Mesenchymal stem cell (in vitro differentiated cells and primary cell): Measurements from ENCODE around the gene BCS1L.

Experiments
- DNase-seq: peaks from one replicate; pipeline ENCODE4 v3.0.0-alpha.2; 2013
- H2AFZ ChIP-seq: one replicate; pipeline ENCODE4 v1.6.1; 2013; ENCODE audit warnings: low read depth, mild to moderate bottlenecking, control low read depth, inconsistent platforms, low read length, moderate library complexity
- H2AK5ac ChIP-seq: 2 replicates; pipeline ENCODE4 v1.6.1; 2013; ENCODE audit warnings: low read length, moderate library complexity, mild to moderate bottlenecking, inconsistent platforms; ENCODE audit not compliant: severe bottlenecking
- H2BK120ac ChIP-seq: one replicate; pipeline ENCODE4 v1.6.1; 2013; ENCODE audit warnings: low read depth, mild to moderate bottlenecking, inconsistent platforms, low read length, moderate library complexity
- H2BK12ac ChIP-seq, 2 experiments: one replicate each; pipeline ENCODE4 v1.6.1; 2013; ENCODE audit warnings: inconsistent platforms in 2 of 2, low read length in 2 of 2, mild to moderate bottlenecking in 2 of 2, moderate library complexity in 2 of 2, control low read depth in 1 of 2
- H2BK15ac ChIP-seq: one replicate; pipeline ENCODE4 v1.6.1; 2013; ENCODE audit warnings: mild to moderate bottlenecking, low read depth, inconsistent platforms; ENCODE audit not compliant: poor library complexity, severe bottlenecking
- H2BK5ac ChIP-seq: 2 replicates; pipeline ENCODE4 v1.6.1; 2013; ENCODE audit warnings: low read depth, mild to moderate bottlenecking, low read length, control low read depth, inconsistent platforms; ENCODE audit not compliant: poor library complexity, severe bottlenecking
- H3K14ac ChIP-seq, 2 experiments: one replicate each; pipeline ENCODE4 v1.6.1; 2013; ENCODE audit warnings: inconsistent platforms in 2 of 2, low read length in 2 of 2, control low read depth in 1 of 2, mild to moderate bottlenecking in 1 of 2, moderate library complexity in 1 of 2
- H3K18ac ChIP-seq, 2 experiments: one replicate each; pipeline ENCODE4 v1.6.1; 2013; ENCODE audit warnings: inconsistent platforms in 2 of 2, low read length in 2 of 2, control low read depth in 1 of 2, low read depth in 1 of 2, mild to moderate bottlenecking in 1 of 2
- H3K23ac ChIP-seq, 2 experiments: one replicate each; pipeline ENCODE4 v1.6.1; 2013; ENCODE audit warnings: inconsistent platforms in 2 of 2, low read length in 2 of 2, mild to moderate bottlenecking in 2 of 2, moderate library complexity in 2 of 2, control low read depth in 1 of 2
- H3K27ac ChIP-seq: 2 replicates; pipeline ENCODE4 v1.5.1; 2013; ENCODE audit warnings: mild to moderate bottlenecking, moderate library complexity, low read length, control low read depth, inconsistent platforms; ENCODE audit not compliant: poor library complexity, severe bottlenecking
- H3K27me3 ChIP-seq, 2 experiments: 2 replicates each; pipeline versions ENCODE4 v1.6.1 to v1.7.0; 2013; ENCODE audit warnings: low read length in 2 of 2, mild to moderate bottlenecking in 2 of 2, moderate library complexity in 2 of 2, control low read depth in 1 of 2, inconsistent platforms in 1 of 2; ENCODE audit not compliant: control insufficient read depth in 1 of 2, insufficient read depth in 1 of 2
- H3K36me3 ChIP-seq, 2 experiments: 2 replicates each; pipeline versions ENCODE4 v1.6.1 to v1.7.0; 2013; ENCODE audit warnings: low read length in 2 of 2, control low read depth in 1 of 2, inconsistent platforms in 1 of 2, low read depth in 1 of 2, mild to moderate bottlenecking in 1 of 2; ENCODE audit not compliant: insufficient read depth in 2 of 2, control insufficient read depth in 1 of 2
- H3K4ac ChIP-seq, 2 experiments: one replicate each; pipeline ENCODE4 v1.6.1; 2013; ENCODE audit warnings: inconsistent platforms in 2 of 2, low read length in 2 of 2, mild to moderate bottlenecking in 2 of 2, moderate library complexity in 2 of 2, control low read depth in 1 of 2, low read depth in 1 of 2
- H3K4me1 ChIP-seq: 2 replicates; pipeline ENCODE4 v1.6.1; 2013; ENCODE audit warnings: low read depth, low read length, control low read depth; ENCODE audit not compliant: control insufficient read depth, insufficient read depth
- H3K4me2 ChIP-seq: 2 replicates; pipeline ENCODE4 v1.6.1; 2013; ENCODE audit warnings: low read length, mild to moderate bottlenecking, inconsistent platforms; ENCODE audit not compliant: poor library complexity, severe bottlenecking
- H3K4me3 ChIP-seq, 2 experiments: 2 replicates each; pipeline versions ENCODE4 v1.5.1 to v1.7.0; 2013; ENCODE audit warnings: low read length in 2 of 2, mild to moderate bottlenecking in 2 of 2, control low read depth in 1 of 2, low read depth in 1 of 2; ENCODE audit not compliant: insufficient read depth in 1 of 2
- H3K79me1 ChIP-seq: replicated peaks from 2 replicates; pipeline ENCODE4 v1.6.1; 2013; ENCODE audit warnings: mild to moderate bottlenecking, control low read depth, low read length, inconsistent platforms; ENCODE audit not compliant: poor library complexity, severe bottlenecking
- H3K9ac ChIP-seq: 2 replicates; pipeline ENCODE4 v1.7.0; 2013; ENCODE audit warnings: mild to moderate bottlenecking, low read length, moderate library complexity
- H3K9me3 ChIP-seq: 2 replicates; pipeline ENCODE4 v1.7.0; 2013; ENCODE audit warnings: mild to moderate bottlenecking, low read length; ENCODE audit not compliant: control insufficient read depth
- H4K8ac ChIP-seq: one replicate; pipeline ENCODE4 v1.6.1; 2013; ENCODE audit warnings: inconsistent platforms, mild to moderate bottlenecking, low read length, moderate library complexity
- H4K91ac ChIP-seq: one replicate; pipeline ENCODE4 v1.6.1; 2013; ENCODE audit warnings: mild to moderate bottlenecking, low read length, inconsistent platforms
- WGBS: methylation state at CpG from one replicate; pipeline ENCODE4 v1.1.7; 2013; ENCODE audit warnings: mixed read lengths; 5-methylcytosine and 5-hydroxymethylcytosine counted together

BCS1L gene

DNA sequence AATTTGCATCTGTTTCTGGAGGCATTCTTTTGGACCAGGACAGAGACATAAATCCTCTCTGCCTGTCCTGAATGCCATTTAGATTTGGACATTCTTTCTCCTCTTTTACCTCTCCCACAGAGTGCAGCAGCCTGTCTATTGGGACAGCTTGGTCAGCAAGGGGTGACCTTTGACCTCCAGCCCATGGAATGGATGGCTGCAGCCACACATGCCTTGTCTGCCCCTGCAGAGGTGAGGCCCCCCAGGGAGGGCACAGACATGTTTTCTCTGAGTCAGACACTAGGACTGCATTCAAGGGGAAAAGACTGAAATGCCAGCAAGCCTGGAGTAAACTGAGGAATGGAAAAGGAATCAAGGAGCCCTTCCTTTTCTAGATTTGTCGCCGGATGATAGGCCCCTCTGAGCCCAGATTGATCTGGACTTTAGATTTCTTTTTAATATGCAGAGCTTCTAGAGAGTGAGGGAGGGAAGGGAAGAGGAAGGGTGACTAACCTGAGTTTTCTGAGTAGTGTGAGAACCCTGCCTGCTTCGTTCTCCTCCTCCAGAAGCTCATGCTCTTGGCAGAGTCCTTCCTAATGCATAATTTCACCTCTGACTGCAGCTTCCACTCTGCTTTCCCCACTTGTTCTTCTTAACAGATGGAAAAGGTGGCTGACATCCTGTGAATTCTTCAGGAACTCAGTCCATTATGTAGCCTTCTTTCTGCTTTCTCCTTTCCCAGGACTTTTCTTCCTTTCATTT, 35.1 kb downstream of the BCS1L start:
- peak overlapping the region; percentile 63 for H3K27ac ChIP-seq
- H3K36me3 ChIP-seq: peaks cover 47 to 82% of the 10 kb centered on the region in 2 experiments
- H3K4me2 ChIP-seq: no peak overlapping the region
- 86% methylated on average over 3 of the region's 3 CpGs for WGBS
- H2BK5ac ChIP-seq: no peak overlapping the region
- H3K9me3 ChIP-seq: no peaks in the 10 kb centered on the region
- H2AK5ac ChIP-seq: no peak overlapping the region
- peak; percentile 15 for DNase-seq
- H3K18ac ChIP-seq: no peak overlapping the region
- no peak overlapping the region for H2BK12ac ChIP-seq
- peaks cover 4% of the 10 kb centered on the region for H3K79me1 ChIP-seq
- H2BK15ac ChIP-seq: no peak overlapping the region
- H3K9ac ChIP-seq: no peak overlapping the region
- H2BK120ac ChIP-seq: no peak overlapping the region
- no peak overlapping the region for H3K14ac ChIP-seq
- H3K4me3 ChIP-seq: no peak overlapping the region
- no peak overlapping the region for H3K4ac ChIP-seq
- no peak overlapping the region for H3K23ac ChIP-seq
- peaks cover 6% of the 10 kb centered on the region for H3K4me1 ChIP-seq
- no peak overlapping the region for H4K8ac ChIP-seq
- H3K27me3 ChIP-seq: no peaks in the 10 kb centered on the region
- H2AFZ ChIP-seq: no peak overlapping the region
- no peak overlapping the region for H4K91ac ChIP-seq

GRCh38 chr2:218698885-218699284, 39.4 kb downstream of the BCS1L start:
- no peak overlapping the region for H3K4me3 ChIP-seq
- H3K18ac ChIP-seq: no peak overlapping the region
- H2AK5ac ChIP-seq: no peak overlapping the region
- H2BK12ac ChIP-seq: no peak overlapping the region
- H2BK120ac ChIP-seq: no peak overlapping the region
- WGBS: 97% methylated on average over 8 of the region's 8 CpGs
- peaks cover 37 to 65% of the 10 kb centered on the region in 2 experiments for H3K36me3 ChIP-seq
- H2AFZ ChIP-seq: no peak overlapping the region
- H3K27ac ChIP-seq: no peak overlapping the region
- H3K79me1 ChIP-seq: peaks cover 4% of the 10 kb centered on the region
- H2BK15ac ChIP-seq: no peak overlapping the region
- no peak overlapping the region for H4K91ac ChIP-seq
- H3K9ac ChIP-seq: no peak overlapping the region
- no peaks in the 10 kb centered on the region for H3K27me3 ChIP-seq
- no peak overlapping the region for H4K8ac ChIP-seq
- no peaks in the 10 kb centered on the region for H3K9me3 ChIP-seq
- H3K23ac ChIP-seq: no peak overlapping the region
- H3K4me2 ChIP-seq: no peak overlapping the region
- H3K4ac ChIP-seq: no peak overlapping the region
- peaks cover 6% of the 10 kb centered on the region for H3K4me1 ChIP-seq
- no peak for DNase-seq
- H3K14ac ChIP-seq: peak overlapping the region in 1 of 2 experiments; percentile 36
- H2BK5ac ChIP-seq: no peak overlapping the region

- no peak overlapping the region for H3K4me3 ChIP-seq
- H3K27me3 ChIP-seq: no peaks in the 10 kb centered on the region
- H3K9ac ChIP-seq: no peak overlapping the region
- no peak overlapping the region for H2BK15ac ChIP-seq
- H3K18ac ChIP-seq: no peak overlapping the region
- no peak overlapping the region for H3K23ac ChIP-seq
- H3K9me3 ChIP-seq: no peaks in the 10 kb centered on the region
- H3K4ac ChIP-seq: no peak overlapping the region
- H3K36me3 ChIP-seq: peaks cover 32 to 47% of the 10 kb centered on the region in 2 experiments
- no peak overlapping the region for H2AK5ac ChIP-seq
- no peak overlapping the region for H3K14ac ChIP-seq
- no peak overlapping the region for H2BK5ac ChIP-seq
- no peak overlapping the region for H2AFZ ChIP-seq
- H2BK120ac ChIP-seq: no peak overlapping the region
- no peak overlapping the region for H4K91ac ChIP-seq
- no peak for DNase-seq
- WGBS: 85% methylated on average over 1 of the region's 2 CpGs
- H3K79me1 ChIP-seq: peaks cover 4% of the 10 kb centered on the region
- no peak overlapping the region for H3K4me2 ChIP-seq
- no peaks in the 10 kb centered on the region for H3K4me1 ChIP-seq
- no peak overlapping the region for H2BK12ac ChIP-seq
- H4K8ac ChIP-seq: no peak overlapping the region
- no peak overlapping the region for H3K27ac ChIP-seq
These were observed 42.3 kb downstream of the BCS1L start for GRCh38 chr2:218701806-218702205.

- no peak overlapping the region for H2BK120ac ChIP-seq
- no peak overlapping the region for H3K4me2 ChIP-seq
- H3K27ac ChIP-seq: no peak overlapping the region
- H3K27me3 ChIP-seq: no peaks in the 10 kb centered on the region
- H2BK12ac ChIP-seq: no peak overlapping the region
- no peak overlapping the region for H3K18ac ChIP-seq
- no peak overlapping the region for H3K9ac ChIP-seq
- 89% methylated on average over 4 of the region's 4 CpGs for WGBS
- H2AFZ ChIP-seq: no peak overlapping the region
- no peak overlapping the region for H3K14ac ChIP-seq
- H4K91ac ChIP-seq: no peak overlapping the region
- no peak overlapping the region for H3K4me3 ChIP-seq
- no peak for DNase-seq
- no peaks in the 10 kb centered on the region for H3K9me3 ChIP-seq
- no peak overlapping the region for H4K8ac ChIP-seq
- no peak overlapping the region for H3K4ac ChIP-seq
- no peak overlapping the region for H3K23ac ChIP-seq
- no peaks in the 10 kb centered on the region for H3K4me1 ChIP-seq
- H2BK15ac ChIP-seq: no peak overlapping the region
- peaks cover 19 to 32% of the 10 kb centered on the region in 2 experiments for H3K36me3 ChIP-seq
- no peak overlapping the region for H2AK5ac ChIP-seq
- no peak overlapping the region for H2BK5ac ChIP-seq
- H3K79me1 ChIP-seq: peaks cover 4% of the 10 kb centered on the region
These were observed 43.9 kb downstream of the BCS1L start for GRCh38 chr2:218703341-218703740.
